HepG2 (cell line): ENCODE data around the gene HMG20B. TPM values are rescaled to one million over a fixed set of nuclear protein-coding genes. Genes with fewer than 3 reads are reported as not detected.
A peak's percentile ranks its signal among the peaks of the same experiment; 100 is the strongest.

ENCODE experiments used
- ATAC-seq: fragments of 200-7000 bp; cut with Tn5 transposase; 3 replicates; pipeline ENCODE4 v1.9.1; 2020; ENCODE audit warnings: mild to moderate bottlenecking, moderate library complexity
- BruUV-seq: library from RNA; stranded (reverse); fragments of 400-500 nt; replicated peaks from 2 replicates; lab custom pipeline; 2021; lab: Mats Ljungman, UMichigan
- CTCF ChIA-PET: fragments of 300-600 bp; formaldehyde crosslinking; extraction: SDS; loops from one replicate; lab custom pipeline; 2021; ENCODE audit warnings: low total read pairs, inconsistent platforms, low intra/inter-chr PET ratio; lab: Yijun Ruan, JAX
- POLR2A ChIA-PET: fragments of 350-600 bp; sonication (Branson Sonifier 250); formaldehyde crosslinking; loops from one replicate; lab custom pipeline; 2020; ENCODE audit warnings: antibody characterized with exemption, inconsistent platforms; lab: Yijun Ruan, JAX
- DNase-seq: peaks from one replicate; pipeline ENCODE4 v3.0.0-alpha.2; 2015; ENCODE audit warnings: low spot score
- FAIRE-seq: peaks from 3 replicates; lab custom pipeline; 2011; peaks lifted over from hg19 to GRCh38; lab: Jason Lieb, UNC
- H2AFZ ChIP-seq: one replicate; pipeline ENCODE4 v1.6.1; 2011; ENCODE audit warnings: low read length, inconsistent platforms
- H3K27ac ChIP-seq: fragments of 300-600 bp; 3 replicates; pipeline ENCODE4 v1.8.0; 2011; ENCODE audit warnings: mixed run types, mild to moderate bottlenecking, mixed read lengths, low read length, inconsistent platforms; ENCODE audit not compliant: insufficient read depth; ENCODE audit errors: extremely low read length
- H3K27me3 ChIP-seq, 2 experiments: fragments of 200-600 bp in 1 of 2; 2 replicates in 1 of 2; 3 replicates in 1 of 2; pipeline versions ENCODE4 v1.6.0 to v1.8.0; 2011; ENCODE audit warnings: low read length in 2 of 2, mild to moderate bottlenecking in 2 of 2, moderate library complexity in 2 of 2, inconsistent platforms in 1 of 2; ENCODE audit not compliant: insufficient read depth in 2 of 2, control insufficient read depth in 1 of 2
- H3K36me3 ChIP-seq, 2 experiments: fragments of 200-600 bp in 1 of 2; replicated peaks in 1 of 2; 2 replicates in 1 of 2; 3 replicates in 1 of 2; pipeline versions ENCODE4 v1.5.1 to v1.8.0; 2011; ENCODE audit warnings: low read length in 2 of 2, inconsistent platforms in 1 of 2; ENCODE audit not compliant: insufficient read depth in 2 of 2, control insufficient read depth in 1 of 2
- H3K4me1 ChIP-seq: 2 replicates; pipeline ENCODE4 v1.5.1; 2012; ENCODE audit warnings: low read length, inconsistent platforms; ENCODE audit not compliant: insufficient read depth
- H3K4me2 ChIP-seq: 2 replicates; pipeline ENCODE4 v1.6.0; 2011; ENCODE audit warnings: low read depth, low read length, inconsistent platforms
- H3K4me3 ChIP-seq, 3 experiments: fragments of 200-600 bp in 1 of 3; sonication (generic), shearing (Covaris generic) in 1 of 3; replicated peaks in 1 of 3; 2 replicates each; pipeline ENCODE4 v1.5.1; 2011 to 2016; ENCODE audit warnings: low read length in 3 of 3, inconsistent platforms in 2 of 3, low read depth in 2 of 3, mild to moderate bottlenecking in 2 of 3, control low read depth in 1 of 3, mixed read lengths in 1 of 3; ENCODE audit not compliant: insufficient read depth in 1 of 3
- H3K79me2 ChIP-seq: one replicate; pipeline ENCODE4 v1.6.1; 2011; ENCODE audit warnings: low read length, inconsistent platforms; ENCODE audit not compliant: insufficient read depth
- H3K9ac ChIP-seq: 2 replicates; pipeline ENCODE4 v1.6.0; 2011; ENCODE audit warnings: mild to moderate bottlenecking, low read depth, low read length, inconsistent platforms; ENCODE audit not compliant: insufficient read depth
- H3K9me3 ChIP-seq: 2 replicates; pipeline ENCODE4 v1.5.1; 2012; ENCODE audit warnings: mild to moderate bottlenecking, low read length
- H4K20me1 ChIP-seq: 2 replicates; pipeline ENCODE4 v1.6.0; 2011; ENCODE audit warnings: inconsistent platforms, mild to moderate bottlenecking, low read length, moderate library complexity; ENCODE audit not compliant: insufficient read depth
- CHD4 ChIP-seq: fragments of 200-600 bp; sonication (generic); IDR thresholded peaks from 2 replicates; pipeline ENCODE4 v1.7.0; 2017; ENCODE audit warnings: mild to moderate bottlenecking, low read length, borderline replicate concordance
- CTCF ChIP-seq: sonication (generic); formaldehyde crosslinking; IDR thresholded peaks from 2 replicates; pipeline ENCODE4 v1.5.0; 2020; ENCODE audit warnings: mild to moderate bottlenecking, missing genetic modification reagents, moderate library complexity
- RBFOX2 ChIP-seq: fragments of 200-400 bp; formaldehyde crosslinking; IDR thresholded peaks from 2 replicates; pipeline ENCODE4 v1.6.1; 2017; ENCODE audit warnings: low read depth, mild to moderate bottlenecking, low read length
- SALL1 ChIP-seq: sonication (generic); formaldehyde crosslinking; IDR thresholded peaks from 2 replicates; pipeline ENCODE4 v1.8.0; 2022; ENCODE audit warnings: mild to moderate bottlenecking, missing genetic modification reagents
- SKIL ChIP-seq: sonication (generic); formaldehyde crosslinking; IDR thresholded peaks from 2 replicates; pipeline ENCODE4 v1.8.0; 2022; ENCODE audit warnings: missing genetic modification reagents, mild to moderate bottlenecking, moderate library complexity, borderline replicate concordance
- SPEN ChIP-seq: sonication (generic); formaldehyde crosslinking; IDR thresholded peaks from 2 replicates; pipeline ENCODE4 v1.5.1; 2020; ENCODE audit warnings: low read depth, mild to moderate bottlenecking, missing genetic modification reagents
- STAG1 ChIP-seq: sonication (generic); formaldehyde crosslinking; IDR thresholded peaks from 2 replicates; pipeline ENCODE4 v1.4.0; 2020; ENCODE audit warnings: missing genetic modification reagents
- YY1 ChIP-seq: IDR thresholded peaks from 2 replicates; pipeline ENCODE4 v1.6.1; 2011; ENCODE audit warnings: low read length, low read depth, moderate library complexity, mild to moderate bottlenecking; ENCODE audit not compliant: insufficient read depth, insufficient replicate concordance
- ZNF350 ChIP-seq: sonication (generic); formaldehyde crosslinking; IDR thresholded peaks from 2 replicates; pipeline ENCODE4 v1.4.0; 2020; ENCODE audit warnings: mild to moderate bottlenecking, low read depth, missing genetic modification reagents, borderline replicate concordance
- ZNF549 ChIP-seq: sonication (generic); formaldehyde crosslinking; IDR thresholded peaks from 2 replicates; pipeline ENCODE4 v1.5.0; 2020; ENCODE audit warnings: missing genetic modification reagents
- WGBS: methylation state at CpG from one replicate; pipeline ENCODE4 v1.1.6; 2017; ENCODE audit warnings: low lambda C conversion rate; 5-methylcytosine and 5-hydroxymethylcytosine counted together
- in situ Hi-C: cut with HindIII; loops from 2 replicates; pipeline ENCODE4 v1.10.0; 2017; ENCODE audit warnings: low pct_unique_long_range_greater_than_20kb; ENCODE audit not compliant: extremely low pct_ligation_motif_present
- intact Hi-C: fragments of 100-400 bp; cut with micrococcal nuclease; formaldehyde crosslinking; loops from one replicate; pipeline ENCODE4 v1.10.0; 2022; ENCODE audit not compliant: unreplicated experiment
- polyA plus RNA-seq, 8 experiments: library from polyadenylated mRNA; depleted of rRNA in 3 of 8; stranded (reverse) in 7 of 8; unstranded in 1 of 8; fragments of >200 nt; fragmentation: Illumina TruSeq in 4 of 8; extraction: Trizol in 4 of 8; gene quantifications; 2 replicates each; pipeline versions ENCODE4 v1.2.1 to v1.2.3, GENCODE V29; 2011 to 2016; ENCODE audit warnings: low read depth in 4 of 8, missing spikeins in 1 of 8, mixed read lengths in 1 of 8; ENCODE audit not compliant: insufficient read depth in 1 of 8
- total RNA-seq, 5 experiments: library from RNA; depleted of rRNA; stranded (reverse); fragments of >200 nt; fragmentation: Illumina TruSeq; extraction: Trizol; gene quantifications; 2 replicates each; pipeline ENCODE4 v1.2.3, GENCODE V29; 2016; ENCODE audit warnings: low read depth in 1 of 5

Gene HMG20B
- total and polyA plus RNA-seq, 2 of the 13 experiments (the other 11 are each of a cell fraction or from before 2014, with no cell fraction given): 23.9 to 29.2 TPM

GRCh38 chr19:3575260-3575741 is 2.6 kb downstream of the HMG20B start (continued):
- TF ChIP-seq CHD4: peak; percentile 91; the same call in 1 of the 2 replicates
- no peak for TF ChIP-seq SPEN (CRISPR knock-in tag)
- TF ChIP-seq SALL1: peak; percentile 15; the same call in 1 of the 2 replicates
- TF ChIP-seq ZNF549 (CRISPR knock-in tag): no peak
- TF ChIP-seq YY1: peak; percentile 11
- peak; percentile 77 for TF ChIP-seq STAG1 (CRISPR knock-in tag)
- TF ChIP-seq CTCF (CRISPR knock-in tag): peak; percentile 74
- 0 out of 2 replicates have a peak, but pooled peaks have one; percentile 26 for TF ChIP-seq ZNF350 (CRISPR knock-in tag)

- intact Hi-C loops (loop anchor here (1.0 kb wide), 1 partner anchor 31 kb away; no protein-coding TSS in a partner anchor), in situ Hi-C loops (no loop called here)
- no peak overlapping the region for H3K9ac ChIP-seq
- ChIA-PET POLR2A (interaction anchor here (0.7 kb wide), 1 partner anchor 22 kb away, joined by 3 read pairs; no protein-coding TSS in a partner anchor), CTCF (interaction anchor here (1.0 to 1.6 kb wide), 2 partner anchors 29 to 31 kb away, joined by 3 to 14 read pairs; no protein-coding TSS in a partner anchor)
- 99% methylated on average over 19 of the region's 29 CpGs for WGBS
- H3K4me2 ChIP-seq: no peak overlapping the region
- no peaks in the 10 kb centered on the region; a peak in 1 of 5 replicates for H3K36me3 ChIP-seq
- DNase-seq (no peak), ATAC-seq (no peak)
- H2AFZ ChIP-seq: no peak overlapping the region
- peaks cover 4% of the 10 kb centered on the region for H4K20me1 ChIP-seq
- no peak overlapping the region for H3K27ac ChIP-seq
- H3K27me3 ChIP-seq: no peaks in the 10 kb centered on the region
- H3K4me1 ChIP-seq: peaks cover 27% of the 10 kb centered on the region
- peaks cover 2% of the 10 kb centered on the region for H3K79me2 ChIP-seq
- BruUV-seq: no TSS peak
- H3K9me3 ChIP-seq: no peaks in the 10 kb centered on the region
- TF ChIP-seq RBFOX2 (peak; percentile 47; the same call in 1 of the 2 replicates), SKIL (CRISPR knock-in tag) (no peak)
- TF ChIP-seq, all 625 proteins: peak for 1
- no peak overlapping the region for H3K4me3 ChIP-seq
- FAIRE-seq: no peak
Observed at GRCh38 chr19:3575949-3576673, 3.4 kb downstream of the HMG20B start.
